Activated naive CD8-positive, alpha-beta T cell treated with anti-CD3 and anti-CD28 coated beads, Interleukin-2, amount 50 U/mL, for 24 hours (primary cell): Measurements from ENCODE around the gene ARF4.

Experiments used
- ATAC-seq: fragments of 150-1000 bp; cut with Tn5 transposase; one replicate; pipeline ENCODE4 v1.10.0; 2021
- DNase-seq: peaks from one replicate; pipeline ENCODE4 v3.0.0; 2021
- H3K27ac Mint-ChIP-seq: one replicate; pipeline ENCODE4 v1.8.0; 2021; ENCODE audit warnings: mild to moderate bottlenecking, mixed read lengths
- H3K27me3 Mint-ChIP-seq: one replicate; pipeline ENCODE4 v1.8.0; 2021; ENCODE audit warnings: mixed read lengths
- H3K36me3 Mint-ChIP-seq: one replicate; pipeline ENCODE4 v1.8.0; 2021; ENCODE audit warnings: low read depth, mixed read lengths
- H3K4me1 Mint-ChIP-seq: one replicate; pipeline ENCODE4 v1.8.0; 2021; ENCODE audit warnings: mixed read lengths
- H3K4me3 Mint-ChIP-seq: one replicate; pipeline ENCODE4 v1.8.0; 2021; ENCODE audit warnings: mild to moderate bottlenecking, moderate library complexity, mixed read lengths
- H3K9me3 Mint-ChIP-seq: one replicate; pipeline ENCODE4 v1.8.0; 2021; ENCODE audit warnings: mixed read lengths

The ARF4 gene

DNA sequence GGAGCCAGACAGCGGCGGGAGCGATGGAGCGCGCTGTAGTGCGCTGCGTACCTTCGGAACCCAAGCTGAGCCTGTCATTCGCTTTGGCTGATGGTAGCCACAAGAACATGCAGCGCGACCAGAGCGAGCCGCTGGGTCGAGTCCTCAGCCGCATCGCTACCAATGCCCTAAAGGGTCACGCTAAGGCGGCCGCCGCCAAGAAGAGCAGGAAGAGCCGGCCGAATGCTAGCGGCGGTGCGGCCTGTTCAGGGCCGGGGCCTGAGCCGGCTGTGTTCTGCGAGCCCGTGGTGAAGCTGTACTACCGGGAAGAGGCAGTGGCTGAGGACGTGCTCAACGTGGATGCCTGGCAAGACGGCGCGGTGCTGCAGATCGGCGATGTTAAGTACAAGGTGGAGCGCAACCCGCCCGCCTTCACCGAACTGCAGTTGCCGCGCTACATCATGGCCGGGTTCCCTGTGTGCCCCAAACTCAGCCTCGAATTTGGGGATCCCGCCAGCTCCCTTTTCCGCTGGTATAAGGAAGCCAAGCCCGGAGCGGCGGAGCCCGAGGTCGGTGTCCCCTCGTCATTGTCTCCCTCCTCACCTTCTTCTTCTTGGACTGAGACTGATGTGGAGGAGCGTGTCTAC, 40.6 kb downstream of the ARF4 start:
- no peaks in the 10 kb centered on the region for H3K27me3 Mint-ChIP-seq
- peaks cover 42% of the 10 kb centered on the region for H3K4me1 Mint-ChIP-seq
- peak overlapping the region; percentile 95 for H3K4me3 Mint-ChIP-seq
- peaks cover 39% of the 10 kb centered on the region for H3K36me3 Mint-ChIP-seq
- peak overlapping the region; percentile 99 for H3K27ac Mint-ChIP-seq
- ATAC-seq, result peak; percentile 51
- no peaks in the 10 kb centered on the region for H3K9me3 Mint-ChIP-seq
- peak; percentile 49 for DNase-seq

- H3K4me3 Mint-ChIP-seq, result peak within 1 kb of the TSS; percentile 95
- no peaks in the 10 kb centered on the region for H3K27me3 Mint-ChIP-seq
- peak within 1 kb of the TSS; percentile 99 for H3K27ac Mint-ChIP-seq
- peaks cover 36% of the 10 kb centered on the region for H3K36me3 Mint-ChIP-seq
- DNase-seq, result peak; percentile 84
- H3K9me3 Mint-ChIP-seq, result no peaks in the 10 kb centered on the region
- peak; percentile 84 for ATAC-seq
- H3K4me1 Mint-ChIP-seq, result peaks cover 36% of the 10 kb centered on the region
These were observed 41.2 kb downstream of the ARF4 start, which contains the start of gene PDE12 for GRCh38 chr3:57555738-57556458. PDE12 (plus strand) TSS chr3:57556274; CDS start chr3:57556380, 106 bp downstream.

DNA sequence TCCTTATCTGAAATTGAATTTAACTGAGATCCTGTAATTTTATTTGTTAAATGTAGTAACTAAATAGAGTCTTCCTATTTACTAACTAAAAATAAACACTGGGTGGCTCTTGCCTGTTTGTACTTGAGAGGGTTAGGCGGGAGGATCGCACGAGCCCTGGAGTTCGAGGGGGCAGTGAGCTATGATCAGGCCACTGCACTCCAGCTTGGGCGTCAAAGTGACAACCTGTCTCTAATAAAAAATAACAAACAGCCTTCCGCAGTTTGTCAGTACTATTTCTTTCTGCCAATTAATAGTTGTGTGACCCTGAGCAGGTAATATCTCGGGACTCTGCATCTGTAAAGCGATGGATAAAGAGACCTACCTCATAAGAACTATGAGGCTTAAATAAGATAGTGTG, 41.8 kb downstream of the ARF4 start:
- Mint-ChIP-seq H3K36me3 (peaks cover 30% of the 10 kb centered on the region), H3K4me3 (peak overlapping the region; percentile 95), H3K27me3 (no peaks in the 10 kb centered on the region), H3K27ac (peak overlapping the region; percentile 99), H3K4me1 (peaks cover 30% of the 10 kb centered on the region), H3K9me3 (no peaks in the 10 kb centered on the region)
- ATAC-seq, result no peak
- peak; percentile 16 for DNase-seq

- ATAC-seq (no peak), DNase-seq (no peak)
- no peaks in the 10 kb centered on the region for H3K27me3 Mint-ChIP-seq
- no peak overlapping the region for H3K4me3 Mint-ChIP-seq
- peaks cover 6% of the 10 kb centered on the region for H3K4me1 Mint-ChIP-seq
- no peaks in the 10 kb centered on the region for H3K9me3 Mint-ChIP-seq
- H3K27ac Mint-ChIP-seq, result no peak overlapping the region
- H3K36me3 Mint-ChIP-seq, result no peaks in the 10 kb centered on the region
These were observed 50.5 kb downstream of the ARF4 start for GRCh38 chr3:57546616-57547015.

- H3K27ac Mint-ChIP-seq, result no peak overlapping the region
- peaks cover 6% of the 10 kb centered on the region for H3K4me1 Mint-ChIP-seq
- no peaks in the 10 kb centered on the region for H3K9me3 Mint-ChIP-seq
- H3K36me3 Mint-ChIP-seq, result no peaks in the 10 kb centered on the region
- DNase-seq, result no peak
- no peak overlapping the region for H3K4me3 Mint-ChIP-seq
- ATAC-seq, result no peak
- H3K27me3 Mint-ChIP-seq, result no peaks in the 10 kb centered on the region
These were observed 51.4 kb downstream of the ARF4 start for GRCh38 chr3:57545636-57546268.

DNA sequence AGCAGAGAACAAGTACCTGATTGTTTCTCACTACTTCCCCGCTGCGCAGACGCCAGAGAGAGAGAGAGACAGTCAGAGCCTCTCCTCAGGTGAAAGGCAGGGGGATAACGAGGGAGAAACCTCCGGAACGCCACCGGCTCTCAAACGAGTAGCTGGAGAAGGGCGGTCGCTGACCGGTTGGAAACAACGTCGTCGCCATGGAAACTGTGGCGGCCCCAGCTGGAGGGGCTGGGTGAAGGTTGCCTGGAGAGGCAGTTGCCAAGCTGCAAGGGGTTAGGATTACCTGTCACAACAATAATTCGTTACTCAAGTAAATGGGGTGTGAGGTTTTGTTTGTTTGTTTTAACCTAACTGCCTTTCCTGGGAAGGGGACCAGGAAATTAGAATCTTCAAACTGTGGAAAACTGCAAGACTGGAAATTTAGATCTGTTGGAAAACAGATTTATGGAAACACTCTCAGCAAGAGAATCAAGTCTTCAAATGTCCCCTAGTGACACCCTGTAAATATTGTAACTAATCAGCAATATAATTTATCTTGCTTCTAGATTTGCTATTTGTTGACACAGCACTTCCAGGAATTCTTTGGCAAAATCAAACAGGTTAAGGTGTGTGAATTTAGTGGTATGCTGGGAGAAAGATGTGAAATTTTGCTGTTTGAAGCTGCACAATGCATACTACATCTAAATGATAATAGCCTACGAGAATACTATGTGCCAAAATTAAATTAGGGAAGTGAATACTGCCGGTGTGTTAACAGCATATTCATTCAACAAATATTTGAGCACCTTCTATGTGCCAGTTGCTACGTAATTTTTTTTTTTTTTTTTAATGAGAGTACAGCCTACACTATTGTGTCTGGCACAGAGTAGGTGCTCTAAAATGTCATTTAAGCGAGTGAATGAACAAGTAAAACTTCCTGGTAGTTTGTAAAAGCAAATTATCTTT, 52.7 kb downstream of the ARF4 start, which contains the start of gene DNAH12:
DNAH12 (minus strand) TSS at position 164 of the 945 bp plus-strand sequence. CDS start 1,474 bp downstream, outside the sequence.
- DNase-seq (peak; percentile 29), ATAC-seq (no peak)
- Mint-ChIP-seq H3K9me3 (no peaks in the 10 kb centered on the region), H3K4me3 (peak within 1 kb of the TSS; percentile 6), H3K27me3 (no peaks in the 10 kb centered on the region), H3K27ac (no peak within 1 kb of the TSS), H3K4me1 (peaks cover 6% of the 10 kb centered on the region), H3K36me3 (no peaks in the 10 kb centered on the region)

DNA sequence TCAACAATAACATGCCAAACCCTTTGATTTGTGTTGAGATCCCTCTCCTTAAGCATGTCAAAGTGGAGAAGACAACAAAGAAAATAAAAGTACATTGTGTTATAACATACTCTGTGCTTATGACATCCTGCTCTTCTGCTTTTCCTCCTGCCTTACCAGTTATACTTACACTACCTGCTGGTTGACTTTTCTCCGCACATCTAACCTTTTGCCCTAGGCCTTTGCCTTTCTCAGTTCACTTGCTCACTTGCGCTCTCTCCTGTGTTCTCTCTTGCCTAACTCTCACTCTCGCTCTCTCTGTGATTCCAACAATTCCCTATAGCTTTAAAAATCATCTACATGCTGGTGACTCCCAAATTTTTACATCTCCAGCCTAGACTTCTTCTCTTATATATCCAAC, 58.7 kb downstream of the ARF4 start:
- Mint-ChIP-seq H3K9me3 (no peaks in the 10 kb centered on the region), H3K4me3 (no peak overlapping the region), H3K4me1 (no peaks in the 10 kb centered on the region), H3K36me3 (no peaks in the 10 kb centered on the region), H3K27ac (no peak overlapping the region), H3K27me3 (no peaks in the 10 kb centered on the region)
- ATAC-seq (no peak), DNase-seq (no peak)

DNA sequence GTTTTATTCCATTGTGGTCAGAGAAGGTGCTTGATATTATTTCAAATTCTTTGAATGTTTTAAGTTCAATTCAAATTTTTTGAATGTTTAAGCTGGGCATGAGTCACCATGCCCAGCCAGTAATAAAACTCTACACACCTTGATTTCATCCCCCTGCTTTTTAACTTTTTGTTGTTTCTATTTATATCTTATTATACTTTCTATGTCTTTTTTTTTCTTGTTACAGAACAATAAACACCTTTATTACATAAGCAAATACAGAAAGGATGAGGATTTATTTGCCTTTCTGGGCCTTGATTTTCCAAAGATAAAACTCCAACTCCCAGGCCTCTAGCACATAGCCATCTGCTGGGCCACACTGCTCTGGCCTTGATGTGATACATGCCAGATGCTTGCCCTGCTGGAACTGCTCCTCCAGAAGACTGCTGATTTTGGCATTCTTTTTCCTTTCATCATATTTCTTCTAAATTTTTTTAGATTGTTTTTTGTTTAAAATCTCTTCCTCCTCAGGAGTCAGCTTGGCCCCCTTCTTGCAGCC, 67.0 kb downstream of the ARF4 start:
- no peak overlapping the region for H3K27ac Mint-ChIP-seq

More for the DNA sequence above, 67.0 kb downstream of the ARF4 start:
- H3K9me3 Mint-ChIP-seq, result no peaks in the 10 kb centered on the region
- ATAC-seq (no peak), DNase-seq (no peak)
- H3K36me3 Mint-ChIP-seq, result no peaks in the 10 kb centered on the region
- no peak overlapping the region for H3K4me3 Mint-ChIP-seq
- peaks cover 2% of the 10 kb centered on the region for H3K27me3 Mint-ChIP-seq
- H3K4me1 Mint-ChIP-seq, result no peaks in the 10 kb centered on the region
